HG02840 (cell line): Measurements from ENCODE around the gene COL6A2.
"Not testable (repeated sequence)": the region's sequence is repeated elsewhere in the genome, so short reads cannot be mapped to it uniquely, and the experiment has no call there.

ENCODE experiments used
- ATAC-seq: cut with Tn5 transposase; IDR thresholded peaks from one replicate; pipeline ENCODE4 v1.9.1; 2021; ENCODE audit warnings: mild to moderate bottlenecking, moderate library complexity, moderate number of reproducible peaks; ENCODE audit not compliant: unreplicated experiment, low FRiP score

The COL6A2 gene

DNA sequence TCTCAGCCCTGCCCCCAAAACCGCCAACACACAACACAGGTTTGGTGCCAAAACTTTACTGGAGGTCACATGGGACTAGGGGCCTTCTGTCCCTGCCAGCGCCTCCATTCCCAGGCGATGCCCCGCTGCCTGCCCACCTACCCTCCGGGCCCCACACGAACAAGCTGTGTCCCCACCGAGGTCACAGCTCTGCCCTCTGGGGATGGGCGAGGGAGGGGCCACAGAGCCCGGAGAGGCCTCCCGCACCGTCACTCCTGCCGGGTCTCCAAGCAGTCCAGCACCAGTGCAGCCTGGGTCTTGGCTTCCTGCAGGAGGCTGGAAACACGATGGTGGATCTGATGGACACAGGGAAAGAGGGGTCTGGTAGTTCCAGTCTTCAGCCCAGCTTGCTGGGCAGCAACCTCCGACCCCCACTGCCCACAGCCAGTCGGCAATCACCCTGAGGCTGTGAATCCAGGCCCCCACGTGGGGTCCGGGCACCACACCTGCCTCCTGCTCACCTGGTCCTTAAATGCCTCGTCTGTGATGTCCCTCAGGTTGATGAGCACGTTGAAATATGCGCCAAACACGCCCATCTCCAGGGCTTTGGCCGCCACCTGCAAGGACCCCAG, 38.9 kb downstream of the COL6A2 start:
- ATAC-seq: no peak

DNA sequence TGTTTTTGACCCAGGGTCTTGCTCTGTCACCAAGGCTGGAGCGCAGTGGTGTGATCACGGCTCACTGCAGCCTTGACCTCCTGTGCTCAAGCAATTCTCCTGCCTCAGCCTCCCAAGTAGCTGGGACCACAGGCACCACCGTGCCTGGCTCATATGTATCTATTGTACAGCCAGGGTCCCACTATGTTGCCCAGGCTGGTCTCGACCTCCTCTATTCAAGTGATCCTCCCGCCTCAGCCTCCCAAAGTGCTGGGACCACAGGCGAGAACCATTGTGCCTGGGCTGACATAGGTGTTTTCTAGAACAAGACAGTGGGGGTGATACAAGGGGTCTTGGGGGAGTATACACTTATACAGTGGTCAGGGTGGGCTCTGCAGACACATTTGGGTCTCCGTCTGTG, 40.0 kb downstream of the COL6A2 start:
- ATAC-seq: no peak

- no peak for ATAC-seq
Observed at GRCh38 chr21:46138383-46138970, 40.6 kb downstream of the COL6A2 start.

DNA sequence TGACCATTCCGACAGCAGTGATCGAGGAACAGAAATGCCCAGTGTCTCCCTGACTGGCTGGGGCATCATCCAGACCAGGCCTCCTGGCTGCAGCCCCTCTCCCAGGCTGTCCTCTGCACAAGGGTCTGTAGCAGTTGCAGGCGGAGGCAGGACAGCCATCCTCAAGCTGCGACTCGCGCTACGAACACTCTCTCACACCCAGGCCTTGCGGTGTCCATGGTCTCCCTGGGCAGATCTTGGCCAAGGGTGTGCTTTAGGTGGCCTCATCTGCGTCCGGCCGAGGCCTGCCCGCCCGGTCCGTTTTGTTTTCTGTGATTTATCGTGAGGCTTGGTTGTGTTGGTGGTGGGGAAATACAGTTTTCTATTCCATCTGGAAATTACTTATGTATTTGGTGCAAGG, 41.8 kb downstream of the COL6A2 start:
- no peak for ATAC-seq

DNA sequence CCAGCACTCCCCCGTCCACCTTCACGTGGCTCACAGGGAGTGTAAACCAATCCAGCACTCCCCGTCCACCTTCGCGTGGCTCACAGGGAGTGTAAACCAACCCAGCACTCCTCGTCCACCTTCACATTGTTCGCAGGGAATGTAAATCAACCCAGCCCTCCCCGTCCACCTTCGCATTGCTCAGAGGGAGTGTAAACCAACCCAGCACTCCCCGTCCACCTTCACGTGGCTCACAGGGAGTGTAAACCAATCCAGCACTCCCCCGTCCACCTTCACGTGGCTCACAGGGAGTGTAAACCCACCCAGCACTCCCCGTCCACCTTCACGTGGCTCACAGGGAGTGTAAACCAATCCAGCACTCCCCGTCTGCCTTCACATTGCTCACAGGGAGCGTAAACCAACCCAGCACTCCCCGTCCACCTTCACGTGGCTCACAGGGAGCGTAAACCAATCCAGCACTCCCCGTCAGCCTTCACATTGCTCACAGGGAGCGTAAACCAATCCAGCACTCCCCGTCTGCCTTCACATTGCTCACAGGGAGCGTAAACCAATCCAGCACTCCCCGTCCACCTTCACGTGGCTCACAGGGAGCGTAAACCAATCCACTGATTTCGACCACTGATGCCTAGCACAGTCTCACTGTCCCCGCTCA, 42.6 kb downstream of the COL6A2 start:
- not testable (repeated sequence) for ATAC-seq

- no peak for ATAC-seq
Observed at GRCh38 chr21:46141767-46142581, 44.1 kb downstream of the COL6A2 start.

DNA sequence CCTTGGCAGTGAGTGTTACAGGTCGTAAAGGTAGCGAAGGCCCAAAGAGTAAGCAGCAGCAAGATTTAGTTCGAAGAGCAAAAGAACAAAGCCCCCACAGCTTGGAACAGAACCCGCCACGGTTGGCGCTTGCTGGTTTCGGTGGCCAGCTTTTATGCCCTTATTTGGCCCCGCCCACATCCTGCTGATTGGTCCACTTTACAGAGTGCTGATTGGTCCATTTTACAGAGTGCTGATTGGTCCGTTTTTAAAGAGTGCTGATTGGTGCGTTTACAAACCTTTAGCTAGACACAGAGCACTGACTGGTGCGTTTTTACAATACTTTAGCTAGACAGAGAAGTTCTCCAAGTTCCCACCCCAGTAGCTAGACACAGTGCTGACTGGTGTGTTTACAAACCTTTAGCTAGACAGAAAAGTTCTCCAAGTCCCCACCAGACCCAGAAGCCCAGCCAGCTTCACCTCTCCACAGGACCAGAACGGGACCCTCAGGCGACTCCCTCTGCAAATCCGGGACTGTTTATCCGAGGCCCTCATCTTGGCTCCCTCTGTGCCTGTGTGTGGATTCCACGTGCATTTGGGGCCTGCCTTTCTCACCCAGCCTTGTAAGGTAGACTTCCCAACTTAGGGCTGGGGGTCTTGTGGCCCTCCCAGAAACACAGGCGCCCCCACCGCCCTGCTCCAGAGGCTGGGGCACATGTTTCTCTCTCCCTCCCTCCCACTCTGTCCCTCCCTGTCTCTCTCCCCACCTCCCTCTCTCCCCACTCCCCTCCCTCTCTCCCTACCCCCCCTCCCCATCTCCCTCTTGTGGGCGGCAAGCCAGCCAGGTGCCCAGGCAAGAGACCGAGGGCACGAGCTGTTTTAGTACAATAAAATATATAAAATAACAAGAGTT, 44.9 kb downstream of the COL6A2 start:
- no peak for ATAC-seq

- no peak for ATAC-seq
Observed at GRCh38 chr21:46144464-46145070, 46.7 kb downstream of the COL6A2 start.

- ATAC-seq: no peak
Observed at GRCh38 chr21:46145159-46145839, 47.4 kb downstream of the COL6A2 start.

DNA sequence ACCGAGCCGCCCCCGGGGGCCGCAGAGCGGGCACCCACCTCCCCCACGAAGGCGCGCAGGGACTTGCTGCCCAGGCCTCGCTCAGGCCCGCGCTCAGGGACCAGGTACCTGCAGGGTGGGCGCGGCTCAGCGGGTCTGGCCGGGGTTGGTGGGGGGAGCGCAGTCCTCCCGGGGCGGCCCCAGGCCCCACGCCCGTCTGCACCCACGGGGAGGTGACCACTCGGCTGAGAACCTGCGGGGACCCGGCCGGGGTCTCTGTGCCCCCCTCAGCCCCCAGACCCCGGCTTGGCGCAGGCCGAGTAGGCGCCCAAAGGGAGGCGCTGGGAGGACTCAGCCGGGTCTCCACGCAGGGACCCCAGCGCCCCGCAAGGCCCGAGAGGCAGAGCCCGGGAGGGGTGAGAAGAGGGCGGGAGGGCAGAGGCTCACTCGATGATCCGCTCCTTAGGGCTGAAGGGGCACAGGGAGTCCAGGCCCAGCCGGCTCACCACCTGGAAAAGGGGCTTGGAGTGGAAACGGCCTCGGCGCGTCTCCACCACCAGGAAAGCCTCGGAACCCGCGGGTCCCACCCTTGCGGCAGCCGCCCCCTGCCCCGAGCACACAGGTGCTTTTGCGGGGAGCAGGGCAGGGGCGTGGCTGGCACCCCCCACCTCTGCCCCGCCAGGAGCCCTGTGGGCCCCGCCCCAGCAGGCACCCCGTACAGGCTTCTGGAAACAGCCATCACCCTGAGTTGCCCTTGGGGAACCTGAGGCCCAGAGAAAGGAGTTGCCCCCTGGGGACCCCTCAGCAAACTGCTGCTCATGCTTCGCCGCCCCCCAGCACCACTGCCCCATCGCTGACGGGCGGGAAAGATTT, 48.2 kb downstream of the COL6A2 start:
- ATAC-seq: no peak

DNA sequence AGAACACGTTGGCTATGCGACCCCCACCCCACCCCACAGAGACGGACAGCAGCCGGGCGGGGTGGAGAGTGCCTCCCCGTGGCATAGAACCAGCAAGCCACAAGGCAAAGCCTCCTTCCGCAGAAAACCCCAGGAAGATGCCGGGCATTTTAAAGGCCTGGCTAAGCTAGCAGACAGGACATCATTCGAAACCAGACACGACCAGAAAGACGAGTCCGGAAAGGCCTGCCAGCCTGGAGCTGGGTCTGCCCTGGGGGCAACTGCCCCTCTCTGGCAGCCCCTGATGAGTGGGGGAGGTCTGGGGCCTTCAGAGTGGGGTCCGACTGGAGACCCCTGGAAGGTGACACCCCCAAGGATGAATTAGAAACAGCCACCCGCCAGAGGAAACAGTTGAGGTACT, 48.9 kb downstream of the COL6A2 start:
- no peak for ATAC-seq

GRCh38 chr21:46147429-46147828, 49.5 kb downstream of the COL6A2 start:
- ATAC-seq: not testable (repeated sequence)

- no peak for ATAC-seq
Observed at GRCh38 chr21:46148106-46148505, 50.2 kb downstream of the COL6A2 start.

DNA sequence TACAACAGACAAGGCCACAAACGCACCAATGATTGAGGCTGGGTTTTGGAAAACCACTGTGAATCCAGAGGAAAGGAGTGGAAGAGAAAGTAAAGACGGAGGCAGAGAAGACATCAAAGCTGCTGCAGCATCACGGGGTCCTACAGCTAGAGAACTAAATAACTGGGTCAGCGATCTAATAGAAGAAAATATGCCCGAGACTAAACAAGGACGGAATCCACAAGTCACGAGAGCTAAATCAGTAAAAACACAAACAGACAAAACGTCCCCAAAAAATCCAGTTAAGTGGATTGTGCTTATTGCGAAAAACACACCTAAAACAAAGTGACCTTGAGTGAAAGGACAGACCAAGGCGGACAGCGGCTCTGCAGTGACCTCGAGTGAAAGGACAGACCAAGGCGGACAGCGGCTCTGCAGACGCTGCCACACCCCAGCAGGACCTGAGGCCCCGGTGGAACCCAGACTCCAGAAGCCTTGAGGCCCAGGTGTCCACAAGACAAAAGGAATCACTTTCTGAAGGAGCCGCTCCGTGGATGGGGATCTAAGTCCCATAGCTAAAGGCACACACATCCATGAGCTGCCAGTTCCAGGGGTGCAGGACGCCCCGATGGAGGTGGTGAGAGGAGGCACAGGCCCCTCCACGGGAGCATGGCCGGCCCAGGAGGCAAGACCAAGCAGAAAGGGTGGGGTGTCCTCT, 51.4 kb downstream of the COL6A2 start:
- no peak for ATAC-seq

GRCh38 chr21:46150073-46150472, 52.2 kb downstream of the COL6A2 start:
- ATAC-seq: no peak

DNA sequence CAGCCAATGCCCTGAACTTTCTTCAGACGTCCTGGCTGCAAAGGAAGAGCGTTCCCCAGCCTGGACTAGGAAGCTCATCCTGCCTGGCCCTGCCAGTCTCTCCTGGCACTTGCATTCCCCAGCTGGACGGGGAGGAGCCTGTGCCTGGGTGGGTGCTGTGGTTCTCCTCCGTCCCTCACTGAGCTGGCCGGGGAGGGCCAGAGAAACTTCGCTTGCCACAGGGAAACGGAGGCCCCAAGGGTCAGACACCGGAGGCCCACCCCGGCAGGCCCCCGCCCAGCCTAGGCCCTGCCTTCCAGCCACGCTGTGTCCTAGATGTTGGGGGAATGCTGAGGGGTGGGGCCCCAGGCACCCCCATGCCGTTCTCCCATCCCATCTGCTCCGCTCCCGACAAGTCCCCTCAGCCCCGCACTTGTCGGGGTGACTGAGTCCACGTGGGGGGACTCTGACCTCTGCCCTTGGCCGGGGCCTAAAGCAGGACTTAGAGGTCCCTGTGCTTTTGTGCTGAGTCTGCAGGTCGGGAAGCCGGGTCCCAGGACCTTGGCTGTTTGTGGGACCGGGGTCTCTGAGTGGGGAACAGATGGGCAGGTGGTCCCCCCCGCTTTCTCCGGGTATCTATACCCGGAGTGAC, 52.7 kb downstream of the COL6A2 start:
- ATAC-seq: no peak

- no peak for ATAC-seq
Observed at GRCh38 chr21:46151261-46151988, 53.5 kb downstream of the COL6A2 start.
